Sigmoid colon (tissue), 7 donors: ENCODE measurements around the gene TMLHE. TPM values are rescaled to one million over a fixed set of nuclear protein-coding genes. Genes with fewer than 3 reads are reported as not detected.
"Not testable (repeated sequence)": the region's sequence is repeated elsewhere in the genome, so short reads cannot be mapped to it uniquely, and the experiment has no call there.

Experiments
- DNase-seq: peaks from one replicate; pipeline ENCODE4 v3.0.0-alpha.2; 2019
- H3K27ac ChIP-seq, 4 donors: fragments of 200-600 bp; sonication (generic); one replicate each; pipeline ENCODE4 v1.5.1; 2016 to 2019; ENCODE audit warnings: mild to moderate bottlenecking in 1 of 4
- H3K27me3 ChIP-seq, 3 donors: fragments of 200-600 bp; sonication (generic); one replicate each; pipeline ENCODE4 v1.5.1; 2019; ENCODE audit warnings: mild to moderate bottlenecking in 1 of 3
- H3K36me3 ChIP-seq, 4 donors: fragments of 200-600 bp; sonication (generic); one replicate each; pipeline ENCODE4 v1.5.1; 2016 to 2019
- H3K4me1 ChIP-seq, 4 donors: fragments of 200-600 bp; sonication (generic); one replicate each; pipeline ENCODE4 v1.5.1; 2017 to 2019
- H3K4me3 ChIP-seq, 4 donors: fragments of 200-600 bp; sonication (generic); one replicate each; pipeline ENCODE4 v1.5.1; 2017 to 2019; ENCODE audit warnings: mild to moderate bottlenecking in 2 of 4, moderate library complexity in 1 of 4
- H3K9me3 ChIP-seq, 4 donors: fragments of 200-600 bp in 3 of 4; sonication (generic) in 3 of 4; one replicate each; pipeline versions ENCODE4 v1.5.1 to v1.6.1; 2013 to 2019
- EP300 ChIP-seq, 4 donors: sonication (generic); formaldehyde crosslinking; IDR thresholded peaks; one replicate each; pipeline ENCODE4 v1.6.1; 2017; ENCODE audit warnings: antibody characterized with exemption in 4 of 4
- POLR2A ChIP-seq, 2 donors: fragments of 450-650 bp; IDR thresholded peaks; one replicate each; pipeline ENCODE4 v1.6.1; 2016; ENCODE audit warnings: antibody characterized with exemption in 2 of 2, mild to moderate bottlenecking in 2 of 2, moderate library complexity in 2 of 2
- POLR2AphosphoS5 ChIP-seq, 4 donors: sonication (generic); formaldehyde crosslinking; IDR thresholded peaks; one replicate each; pipeline ENCODE4 v1.6.1; 2017; ENCODE audit warnings: antibody characterized with exemption in 4 of 4
- WGBS, 2 donors: extraction: QIAGEN DNeasy Blood & Tissue Kit; methylation state at CpG; one replicate each; pipeline ENCODE4 v1.1.7; 2013; 5-methylcytosine and 5-hydroxymethylcytosine counted together
- intact Hi-C: fragments of 100-400 bp; cut with DNase I; formaldehyde crosslinking; loops from one replicate; pipeline ENCODE4 v1.15.1; 2023
- polyA plus RNA-seq, 3 donors: library from polyadenylated mRNA; stranded (reverse); fragments of 200-250 nt; gene quantifications; one replicate each; pipeline ENCODE4 v1.2.3, GENCODE V29; 2013
- small RNA-seq, 3 donors: library from RNA; depleted of rRNA; stranded (forward); fragments of <200 nt; gene quantifications; one replicate each; pipeline ENCODE3, GENCODE V24; 2016
- total RNA-seq, 4 donors: library from RNA; depleted of rRNA; stranded (reverse); fragments of >200 nt; gene quantifications; one replicate each; pipeline ENCODE4 v1.1.0, GENCODE V29; 2016
- TF ChIP-seq, protein P1 (sequence below), 4 experiments: fragments of 450-650 bp in 3 of 4; fragments of 200-600 bp in 1 of 4; IDR thresholded peaks; one replicate each; pipeline ENCODE4 v1.5.1; 2016 to 2019; ENCODE audit warnings: antibody characterized with exemption in 4 of 4, mild to moderate bottlenecking in 3 of 4, moderate library complexity in 2 of 4
- donor health status: healthy with polysubstance abuse.
- donor health status: Bipolar disorder and iron deficiency.
- donor health status: healthy.

Gene TMLHE
- total and polyA plus RNA-seq, 7 donors: 11.0 to 34.8 (median 19.4) TPM

GRCh38 chrX:155458471-155458870 lies 154.3 kb downstream of the TMLHE start, which contains the start of gene F8A3:
TSS of gene F8A3 (minus strand) at chrX:155458620. CDS start at chrX:155458600, 20 bp downstream.
- no CpG with 5 or more reads among the region's 51 CpGs for WGBS, 2 donors
- H3K9me3 ChIP-seq, DNase-seq, intact Hi-C loops, H3K36me3 ChIP-seq, H3K27ac ChIP-seq, H3K4me1 ChIP-seq, H3K27me3 ChIP-seq, H3K4me3 ChIP-seq: not testable (repeated sequence)

DNA sequence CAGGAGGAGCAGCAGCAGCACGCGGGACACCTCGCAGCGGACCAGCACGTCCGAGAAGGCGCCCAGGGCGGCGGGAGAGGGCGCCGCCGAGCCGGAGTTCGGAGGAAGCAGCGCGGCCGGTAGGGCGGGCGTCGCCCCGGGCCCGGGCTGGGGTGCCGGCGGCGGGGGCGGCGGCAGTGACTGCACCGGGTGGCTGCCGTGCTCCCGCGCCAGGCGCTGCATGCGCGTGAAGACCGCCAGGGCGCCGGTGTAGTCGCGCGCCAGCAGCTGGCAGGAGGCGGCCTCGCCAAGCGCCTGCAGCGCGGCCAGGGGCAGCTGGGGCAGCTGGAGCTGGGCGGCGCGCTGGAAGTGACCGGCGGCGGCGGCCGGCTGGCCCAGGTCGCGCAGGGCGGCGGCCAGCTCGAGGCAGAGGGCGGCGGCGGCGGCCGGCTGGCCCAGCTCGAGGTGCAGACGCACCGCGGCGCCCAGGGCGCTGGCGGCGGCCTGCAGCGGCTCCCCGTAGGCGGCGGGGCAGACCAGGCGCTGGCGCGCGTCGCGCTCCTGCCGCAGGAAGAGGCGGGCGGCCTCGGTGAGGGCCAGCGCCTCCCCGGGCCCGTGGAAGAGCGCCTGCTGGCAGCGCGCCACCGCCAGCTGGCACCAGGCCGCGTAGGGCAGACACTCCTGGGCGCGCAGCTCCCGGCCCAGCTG lies 154.8 kb downstream of the TMLHE start:
- H3K36me3 ChIP-seq, H3K9me3 ChIP-seq, H3K27ac ChIP-seq, H3K27me3 ChIP-seq, intact Hi-C loops, H3K4me3 ChIP-seq, DNase-seq, H3K4me1 ChIP-seq: not testable (repeated sequence)
- WGBS, 2 donors: no CpG with 5 or more reads among the region's 97 CpGs

GRCh38 chrX:155441097-155441496 lies 171.7 kb downstream of the TMLHE start:
- intact Hi-C loops: no loop called here
- TF ChIP-seq EP300 (IDR thresholded peaks at IDR 0.05) (no peak), POLR2AphosphoS5 (IDR thresholded peaks at IDR 0.05) (no peak), POLR2A (IDR thresholded peaks at IDR 0.05) (no peak)
- TF ChIP-seq, protein P1, sequence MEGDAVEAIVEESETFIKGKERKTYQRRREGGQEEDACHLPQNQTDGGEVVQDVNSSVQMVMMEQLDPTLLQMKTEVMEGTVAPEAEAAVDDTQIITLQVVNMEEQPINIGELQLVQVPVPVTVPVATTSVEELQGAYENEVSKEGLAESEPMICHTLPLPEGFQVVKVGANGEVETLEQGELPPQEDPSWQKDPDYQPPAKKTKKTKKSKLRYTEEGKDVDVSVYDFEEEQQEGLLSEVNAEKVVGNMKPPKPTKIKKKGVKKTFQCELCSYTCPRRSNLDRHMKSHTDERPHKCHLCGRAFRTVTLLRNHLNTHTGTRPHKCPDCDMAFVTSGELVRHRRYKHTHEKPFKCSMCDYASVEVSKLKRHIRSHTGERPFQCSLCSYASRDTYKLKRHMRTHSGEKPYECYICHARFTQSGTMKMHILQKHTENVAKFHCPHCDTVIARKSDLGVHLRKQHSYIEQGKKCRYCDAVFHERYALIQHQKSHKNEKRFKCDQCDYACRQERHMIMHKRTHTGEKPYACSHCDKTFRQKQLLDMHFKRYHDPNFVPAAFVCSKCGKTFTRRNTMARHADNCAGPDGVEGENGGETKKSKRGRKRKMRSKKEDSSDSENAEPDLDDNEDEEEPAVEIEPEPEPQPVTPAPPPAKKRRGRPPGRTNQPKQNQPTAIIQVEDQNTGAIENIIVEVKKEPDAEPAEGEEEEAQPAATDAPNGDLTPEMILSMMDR (IDR thresholded peaks at IDR 0.05): no peak
- no peaks in the 10 kb centered on the region for H3K4me1 ChIP-seq
- no peak for DNase-seq
- H3K4me3 ChIP-seq: no peak overlapping the region
- H3K27me3 ChIP-seq: no peaks in the 10 kb centered on the region
- no peak overlapping the region for H3K27ac ChIP-seq
- H3K36me3 ChIP-seq: no peaks in the 10 kb centered on the region
- H3K9me3 ChIP-seq: peaks cover 0 to 2% (median 0%) of the 10 kb centered on the region in 4 donors

Small RNAs within 50 kb of the gene (small RNA-seq; reads per million reads assigned to genes)
- gene MIR1184-3: 0 reads per million in 3 donors

Other genes starting within 250 kb of the TMLHE start
- 1 to 10 TPM in 2 of 4 donors, not detected in 2; 3.9 to 6.4 TPM for gene F8A2, start 230.9 kb downstream of the TMLHE start, total RNA-seq
- not detected for gene F8A2, start 230.9 kb downstream of the TMLHE start, polyA plus RNA-seq
- 10 to 100 TPM in 3 of 4 donors, 1 to 10 TPM in 1; 7.4 to 23.5 (median 11.3) TPM for gene F8A3, start 154.3 kb downstream of the TMLHE start, total RNA-seq
- gene F8A3, start 154.3 kb downstream of the TMLHE start, polyA plus RNA-seq: 1 to 10 TPM in 2 of 3 donors, not detected in 1; 2.4 to 4.0 TPM
- 1 to 10 TPM in 3 of 4 donors, under 1 TPM in 1; 0.99 to 1.9 (median 1.5) TPM for gene SPRY3, start 366 bp downstream of the TMLHE start, total RNA-seq
- under 1 TPM; 0.46 to 0.60 (median 0.52) TPM for gene SPRY3, start 366 bp downstream of the TMLHE start, polyA plus RNA-seq